ENCODE measurements around the gene OCA2. TPM values are rescaled to one million over a fixed set of nuclear protein-coding genes. Genes with fewer than 3 reads are reported as not detected.

Gene OCA2
- polyA plus RNA-seq, 3 donors = not detected

- Histone ChIP-seq H2AFZ (ENCODE audit: insufficient read depth, low read depth, low read length, poor library complexity, severe bottlenecking) (no peak overlapping the region), H3K27ac (ENCODE audit: low read depth in 1 of 2, low read length in 2 of 2) (no peak overlapping the region), H3K36me3 (replicated peaks in 1 of 2; ENCODE audit: control insufficient read depth in 1 of 2, insufficient read depth in 2 of 2, low read length in 2 of 2) (no peaks in the 10 kb centered on the region), H3K4me2 (replicated peaks; ENCODE audit: extremely low read depth, low read length, poor library complexity, severe bottlenecking) (no peak overlapping the region), H3K79me2 (ENCODE audit: insufficient read depth, low read length) (no peaks in the 10 kb centered on the region), H3K9me3 (replicated peaks in 1 of 2; ENCODE audit: control insufficient read depth in 1 of 2, insufficient read depth in 1 of 2, low read length in 2 of 2) (no peaks in the 10 kb centered on the region), H3K4me3 (replicated peaks in 1 of 3; ENCODE audit: low read depth in 2 of 3, low read length in 3 of 3) (no peak overlapping the region), H3K9ac (ENCODE audit: insufficient read depth, low read length, poor library complexity, severe bottlenecking) (no peak overlapping the region), H4K20me1 (ENCODE audit: insufficient read depth, low read length) (no peaks in the 10 kb centered on the region), H3K27me3 (ENCODE audit: control insufficient read depth in 2 of 2, insufficient read depth in 2 of 2, low read length in 2 of 2) (no peaks in the 10 kb centered on the region), H3K4me1 (ENCODE audit: control insufficient read depth in 1 of 2, insufficient read depth in 2 of 2, low read length in 2 of 2) (no peaks in the 10 kb centered on the region)
- no peaks in the 10 kb centered on the region for H3K4me1 Mint-ChIP-seq
- peaks cover 0 to 4% (median 2%) of the 10 kb centered on the region in 3 donors for H3K27me3 Mint-ChIP-seq (ENCODE audit: low read depth in 3 of 3)
- H3K27ac Mint-ChIP-seq = no peak overlapping the region
- H3K36me3 Mint-ChIP-seq = no peaks in the 10 kb centered on the region
- H3K9me3 Mint-ChIP-seq = peaks cover 0 to 1% (median 0%) of the 10 kb centered on the region in 7 donors
- no peak overlapping the region for H3K4me3 Mint-ChIP-seq
- intact Hi-C loops (cut with micrococcal nuclease) = no loop called here
- no peak for DNase-seq
- 91% methylated on average over 14 of the region's 19 CpGs for WGBS (ENCODE audit: insufficient coverage)
- TF ChIP-seq CTCF (IDR thresholded peaks at IDR 0.05) = no peak
Observed at GRCh38 chr15:28019594-28020309, 79.4 kb downstream of the OCA2 start.

GRCh38 chr15:28018291-28019044 is 80.6 kb downstream of the OCA2 start:
- Mint-ChIP-seq H3K9me3 (peaks cover 0 to 6% (median 0%) of the 10 kb centered on the region in 7 donors), H3K4me3 (no peak overlapping the region), H3K4me1 (no peaks in the 10 kb centered on the region), H3K36me3 (no peaks in the 10 kb centered on the region), H3K27me3 (ENCODE audit: low read depth in 3 of 3) (peaks cover 0 to 6% (median 2%) of the 10 kb centered on the region in 3 donors), H3K27ac (no peak overlapping the region)
- no peak for TF ChIP-seq CTCF (IDR thresholded peaks at IDR 0.05)
- Histone ChIP-seq H2AFZ (ENCODE audit: insufficient read depth, low read depth, low read length, poor library complexity, severe bottlenecking) (no peak overlapping the region), H3K79me2 (ENCODE audit: insufficient read depth, low read length) (no peaks in the 10 kb centered on the region), H4K20me1 (ENCODE audit: insufficient read depth, low read length) (no peaks in the 10 kb centered on the region), H3K9ac (ENCODE audit: insufficient read depth, low read length, poor library complexity, severe bottlenecking) (no peak overlapping the region), H3K36me3 (replicated peaks in 1 of 2; ENCODE audit: control insufficient read depth in 1 of 2, insufficient read depth in 2 of 2, low read length in 2 of 2) (no peaks in the 10 kb centered on the region), H3K4me3 (replicated peaks in 1 of 3; ENCODE audit: low read depth in 2 of 3, low read length in 3 of 3) (no peak overlapping the region), H3K4me1 (ENCODE audit: control insufficient read depth in 1 of 2, insufficient read depth in 2 of 2, low read length in 2 of 2) (no peaks in the 10 kb centered on the region), H3K27me3 (ENCODE audit: control insufficient read depth in 2 of 2, insufficient read depth in 2 of 2, low read length in 2 of 2) (no peaks in the 10 kb centered on the region), H3K9me3 (replicated peaks in 1 of 2; ENCODE audit: control insufficient read depth in 1 of 2, insufficient read depth in 1 of 2, low read length in 2 of 2) (no peaks in the 10 kb centered on the region), H3K4me2 (replicated peaks; ENCODE audit: extremely low read depth, low read length, poor library complexity, severe bottlenecking) (no peak overlapping the region), H3K27ac (ENCODE audit: low read depth in 1 of 2, low read length in 2 of 2) (no peak overlapping the region)
- intact Hi-C loops (cut with micrococcal nuclease) = no loop called here
- DNase-seq = no peak
- WGBS (ENCODE audit: insufficient coverage) = 92% methylated on average over 21 of the region's 26 CpGs
